VCaP (cell line): Measurements from ENCODE around the gene FAM193B.

Source experiments
- H3K27ac ChIP-seq: fragments of 450-650 bp; 2 replicates; pipeline ENCODE4 v1.5.1; 2017
- TF ChIP-seq, protein P1 (sequence below): fragments of 450-650 bp; conservative IDR thresholded peaks from 2 replicates; pipeline ENCODE4 v1.5.1; 2017; ENCODE audit warnings: mild to moderate bottlenecking, moderate library complexity

The FAM193B gene

DNA sequence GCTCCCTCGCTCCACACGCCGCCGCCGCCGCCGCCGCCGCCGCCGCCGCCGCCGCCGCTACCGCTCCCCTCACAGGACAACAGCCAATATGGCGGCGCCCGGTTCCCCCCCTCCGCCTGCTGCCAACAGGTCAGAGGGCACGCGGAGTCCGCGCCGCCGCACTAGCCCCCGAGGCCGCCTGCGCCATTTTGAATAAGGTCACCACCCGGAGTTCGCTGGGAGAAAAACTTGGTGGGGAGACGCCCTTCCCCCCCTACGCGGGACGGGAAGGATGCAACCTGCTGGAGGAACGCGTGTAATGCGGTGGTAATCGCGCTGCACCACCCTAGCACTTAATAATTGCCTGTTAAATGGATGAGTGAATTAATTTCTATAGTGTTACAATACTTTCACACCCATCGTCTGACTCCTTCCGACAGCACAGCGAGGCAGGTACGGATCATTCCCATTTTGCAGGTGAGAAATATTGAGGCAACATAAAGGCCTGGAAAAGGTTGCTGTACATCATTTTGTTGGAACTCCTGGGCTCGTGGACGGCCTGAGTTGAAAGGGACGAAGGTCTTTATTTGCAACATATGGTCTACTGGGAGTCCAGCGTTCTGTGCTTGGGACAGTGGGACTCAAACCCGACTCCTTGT is at the start of gene FAM193B:
Gene FAM193B, minus strand, starts transcription at position 90 of the 638 bp plus-strand sequence. CDS start 105 bp downstream, outside the sequence.
- H3K27ac ChIP-seq: peak within 1 kb of the TSS; percentile 93
- TF ChIP-seq, protein P1, sequence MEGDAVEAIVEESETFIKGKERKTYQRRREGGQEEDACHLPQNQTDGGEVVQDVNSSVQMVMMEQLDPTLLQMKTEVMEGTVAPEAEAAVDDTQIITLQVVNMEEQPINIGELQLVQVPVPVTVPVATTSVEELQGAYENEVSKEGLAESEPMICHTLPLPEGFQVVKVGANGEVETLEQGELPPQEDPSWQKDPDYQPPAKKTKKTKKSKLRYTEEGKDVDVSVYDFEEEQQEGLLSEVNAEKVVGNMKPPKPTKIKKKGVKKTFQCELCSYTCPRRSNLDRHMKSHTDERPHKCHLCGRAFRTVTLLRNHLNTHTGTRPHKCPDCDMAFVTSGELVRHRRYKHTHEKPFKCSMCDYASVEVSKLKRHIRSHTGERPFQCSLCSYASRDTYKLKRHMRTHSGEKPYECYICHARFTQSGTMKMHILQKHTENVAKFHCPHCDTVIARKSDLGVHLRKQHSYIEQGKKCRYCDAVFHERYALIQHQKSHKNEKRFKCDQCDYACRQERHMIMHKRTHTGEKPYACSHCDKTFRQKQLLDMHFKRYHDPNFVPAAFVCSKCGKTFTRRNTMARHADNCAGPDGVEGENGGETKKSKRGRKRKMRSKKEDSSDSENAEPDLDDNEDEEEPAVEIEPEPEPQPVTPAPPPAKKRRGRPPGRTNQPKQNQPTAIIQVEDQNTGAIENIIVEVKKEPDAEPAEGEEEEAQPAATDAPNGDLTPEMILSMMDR: peak; percentile 60

DNA sequence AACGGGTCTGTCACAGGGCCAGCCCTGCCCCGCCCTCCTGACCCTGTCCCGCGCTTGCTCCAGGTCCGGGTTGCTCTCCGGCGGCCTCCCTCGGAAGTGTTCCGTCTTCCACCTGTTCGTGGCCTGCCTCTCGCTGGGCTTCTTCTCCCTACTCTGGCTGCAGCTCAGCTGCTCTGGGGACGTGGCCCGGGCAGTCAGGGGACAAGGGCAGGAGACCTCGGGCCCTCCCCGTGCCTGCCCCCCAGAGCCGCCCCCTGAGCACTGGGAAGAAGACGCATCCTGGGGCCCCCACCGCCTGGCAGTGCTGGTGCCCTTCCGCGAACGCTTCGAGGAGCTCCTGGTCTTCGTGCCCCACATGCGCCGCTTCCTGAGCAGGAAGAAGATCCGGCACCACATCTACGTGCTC is 49.8 kb upstream of the FAM193B start:
- TF ChIP-seq, protein P1: no peak
- H3K27ac ChIP-seq: no peak overlapping the region

DNA sequence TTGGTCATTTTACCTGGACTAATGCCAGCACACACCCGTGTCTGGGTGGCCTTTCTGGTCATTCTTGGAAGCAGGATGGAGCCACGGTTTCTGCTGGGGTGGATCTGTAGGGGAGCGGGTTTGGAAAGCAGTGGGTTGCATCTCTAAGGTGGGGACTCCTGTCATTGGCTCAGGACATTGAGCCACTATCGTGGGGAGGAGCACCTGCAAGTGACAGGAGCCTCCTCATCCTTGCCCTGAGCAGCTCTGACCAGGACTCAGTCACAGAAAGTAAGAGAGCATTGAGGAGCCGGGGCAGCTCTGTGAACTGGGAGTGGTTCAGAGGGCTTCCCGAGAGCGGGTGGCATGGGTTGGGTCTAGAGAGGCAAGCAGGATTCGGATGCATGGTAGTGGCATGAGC is 49.3 kb upstream of the FAM193B start:
- H3K27ac ChIP-seq: no peak overlapping the region
- TF ChIP-seq, protein P1: no peak

DNA sequence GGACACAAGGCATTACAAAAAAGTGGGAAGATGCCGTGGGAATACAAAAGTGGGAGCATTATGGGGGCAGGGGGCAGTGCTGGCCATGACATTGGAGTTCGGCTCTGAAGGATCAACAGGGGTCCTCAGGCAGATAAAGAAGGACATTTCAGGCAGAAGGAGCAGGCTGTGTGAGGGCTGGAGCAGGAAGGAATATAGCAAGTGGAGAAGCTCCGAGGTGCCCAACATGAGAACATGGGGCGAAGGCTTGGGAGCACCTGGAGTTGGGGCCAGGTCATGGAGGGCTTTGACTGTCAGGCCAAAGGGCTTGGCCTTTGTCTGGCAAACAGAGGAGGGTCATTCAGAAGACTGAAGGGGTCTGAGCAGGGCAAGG is 48.1 kb upstream of the FAM193B start:
- TF ChIP-seq, protein P1: no peak

DNA sequence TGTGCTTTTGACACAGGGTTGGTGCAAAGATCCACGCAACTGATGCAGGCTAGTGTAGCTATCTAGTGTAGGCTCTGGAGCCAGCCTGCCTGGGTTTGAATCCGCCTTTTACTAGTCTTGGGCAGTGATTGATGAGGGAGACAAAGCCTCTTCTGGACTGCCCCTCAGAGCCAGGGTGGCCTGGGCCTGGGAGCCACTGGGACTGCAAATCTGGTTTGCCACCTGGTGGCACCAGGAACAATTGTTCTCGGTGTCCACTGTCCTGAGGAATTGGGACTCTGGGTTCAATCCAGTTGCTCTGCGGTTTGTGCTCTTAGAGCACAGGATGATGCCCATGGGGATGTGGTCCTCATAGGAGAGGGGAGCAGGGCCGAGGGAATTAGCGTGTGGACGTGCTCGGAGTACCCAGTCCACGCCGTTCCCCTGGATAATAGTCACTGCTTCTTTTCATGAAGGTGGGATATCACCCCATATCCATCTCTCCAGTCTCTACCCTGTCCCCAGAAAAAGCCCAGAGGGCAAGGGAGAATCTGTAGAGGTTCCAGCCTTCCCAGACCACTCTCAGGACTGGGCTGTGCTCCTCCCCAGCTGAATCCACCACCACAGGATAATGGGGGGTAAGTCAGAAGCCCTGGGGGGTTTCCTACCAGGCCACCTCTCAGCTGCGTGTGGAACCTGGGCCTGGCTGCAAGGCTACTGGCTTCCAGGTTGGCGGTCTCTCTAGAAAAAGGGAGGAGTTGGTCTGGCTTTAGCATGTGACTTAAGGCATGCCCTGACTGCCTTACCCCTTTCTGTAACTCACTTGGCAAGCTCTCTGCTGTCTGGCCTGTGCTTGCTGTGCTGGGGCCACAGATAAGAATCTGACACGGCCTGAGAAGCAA is 47.5 kb upstream of the FAM193B start:
- H3K27ac ChIP-seq: no peak overlapping the region
- TF ChIP-seq, protein P1: peak; percentile 61

More for the DNA sequence above, 48.1 kb upstream of the FAM193B start:
- no peak overlapping the region for H3K27ac ChIP-seq

DNA sequence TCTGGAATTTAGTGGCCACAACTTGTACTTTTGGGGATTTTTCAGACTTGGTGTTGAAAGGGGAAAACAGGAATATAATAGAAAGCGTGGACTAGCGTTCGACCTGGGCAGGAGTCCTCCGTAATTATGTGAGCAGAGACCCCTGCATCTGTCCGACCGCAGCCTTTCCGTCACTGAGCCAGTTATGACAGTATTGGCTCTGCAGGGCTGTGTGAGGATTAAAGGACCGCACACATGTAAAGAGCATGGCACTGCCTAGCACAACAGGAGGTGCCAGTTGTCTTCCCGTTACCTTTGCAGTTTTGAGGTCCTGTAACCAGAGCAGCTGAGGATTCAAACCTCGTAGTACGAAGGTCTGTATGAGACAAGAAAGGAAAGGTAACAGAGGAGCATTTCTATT is 46.8 kb upstream of the FAM193B start:
- peak overlapping the region; percentile 90 for H3K27ac ChIP-seq
- TF ChIP-seq, protein P1: no peak

DNA sequence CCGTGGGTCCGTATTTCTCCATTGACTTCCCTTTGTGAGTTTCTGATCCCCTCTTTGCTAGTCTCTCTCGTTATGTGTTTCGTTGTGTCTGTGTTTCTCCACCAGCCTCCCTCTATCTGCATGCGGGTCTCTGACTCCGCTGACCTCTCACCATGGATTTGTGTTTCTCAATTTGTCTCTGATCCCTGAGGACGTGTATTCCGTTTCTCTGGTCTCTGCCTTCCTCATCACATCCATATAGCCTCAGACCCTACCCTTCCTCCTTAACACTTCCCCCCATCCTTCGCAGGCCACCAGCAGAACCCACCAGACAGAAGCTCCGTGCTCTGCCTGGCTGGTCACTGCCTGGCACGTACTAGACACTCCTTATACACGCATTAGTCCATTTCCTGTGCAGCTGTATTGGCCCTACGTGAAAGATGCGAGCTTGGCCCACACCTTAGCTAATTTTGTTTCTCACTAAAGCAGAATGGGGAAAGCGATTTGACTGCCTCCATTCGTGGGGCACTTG is 46.2 kb upstream of the FAM193B start:
- TF ChIP-seq, protein P1: no peak
- H3K27ac ChIP-seq: peak overlapping the region; percentile 90
